ENCODE results near the gene FOXP3. TPM values are rescaled to one million over a fixed set of nuclear protein-coding genes. Genes with fewer than 3 reads are reported as not detected.
A peak's percentile ranks its signal among the peaks of the same experiment; 100 is the strongest.

The FOXP3 gene
- polyA plus RNA-seq, 1 experiment, result 0.18 TPM

DNA sequence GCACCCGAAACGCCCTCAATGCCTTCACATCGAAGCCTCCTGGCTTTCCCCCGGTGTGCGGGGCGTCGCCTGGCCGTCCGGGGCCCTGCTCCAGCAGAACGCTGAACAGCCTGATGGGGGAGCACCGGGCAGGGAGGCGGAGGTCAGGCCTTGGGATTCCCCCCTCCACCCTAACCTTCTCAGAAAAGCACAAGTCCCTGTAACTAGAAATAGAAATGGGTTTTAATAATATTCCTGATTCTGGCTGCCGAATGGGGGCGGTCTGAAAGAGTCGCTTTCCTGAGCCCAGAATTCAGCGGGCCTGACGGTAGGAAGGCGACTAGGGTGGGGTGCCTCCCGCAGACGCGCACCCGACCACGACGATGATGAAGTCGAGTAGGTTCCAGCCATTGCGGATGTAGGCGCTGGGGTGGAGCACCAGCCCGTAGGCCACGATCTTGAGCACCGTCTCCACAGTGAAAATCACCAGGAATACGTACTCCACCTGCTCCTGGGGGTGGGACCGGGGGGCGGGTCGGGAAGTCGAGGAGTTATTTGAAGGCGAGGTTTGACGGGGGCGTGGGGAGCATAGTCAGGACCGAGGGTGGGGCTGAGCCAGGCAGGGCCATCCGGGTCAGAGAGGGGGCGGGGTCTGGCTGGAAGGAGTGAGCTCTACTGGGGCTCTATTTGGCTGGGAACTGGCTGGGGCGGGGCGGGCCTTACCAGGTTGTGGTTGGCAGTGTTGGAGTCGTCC lies 33.8 kb downstream of the FOXP3 start:
- Histone ChIP-seq H3K4me3 (ENCODE audit: low read depth, low read length) (no peak overlapping the region), H3K27me3 (ENCODE audit: control insufficient read depth, insufficient read depth, low read length) (no peaks in the 10 kb centered on the region), H3K36me3 (ENCODE audit: control insufficient read depth, insufficient read depth, low read length) (no peaks in the 10 kb centered on the region)
- POLR2A ChIA-PET, result no interaction called here
- DNase-seq (ENCODE audit: low read depth), result no peak
- TF ChIP-seq, protein P1, sequence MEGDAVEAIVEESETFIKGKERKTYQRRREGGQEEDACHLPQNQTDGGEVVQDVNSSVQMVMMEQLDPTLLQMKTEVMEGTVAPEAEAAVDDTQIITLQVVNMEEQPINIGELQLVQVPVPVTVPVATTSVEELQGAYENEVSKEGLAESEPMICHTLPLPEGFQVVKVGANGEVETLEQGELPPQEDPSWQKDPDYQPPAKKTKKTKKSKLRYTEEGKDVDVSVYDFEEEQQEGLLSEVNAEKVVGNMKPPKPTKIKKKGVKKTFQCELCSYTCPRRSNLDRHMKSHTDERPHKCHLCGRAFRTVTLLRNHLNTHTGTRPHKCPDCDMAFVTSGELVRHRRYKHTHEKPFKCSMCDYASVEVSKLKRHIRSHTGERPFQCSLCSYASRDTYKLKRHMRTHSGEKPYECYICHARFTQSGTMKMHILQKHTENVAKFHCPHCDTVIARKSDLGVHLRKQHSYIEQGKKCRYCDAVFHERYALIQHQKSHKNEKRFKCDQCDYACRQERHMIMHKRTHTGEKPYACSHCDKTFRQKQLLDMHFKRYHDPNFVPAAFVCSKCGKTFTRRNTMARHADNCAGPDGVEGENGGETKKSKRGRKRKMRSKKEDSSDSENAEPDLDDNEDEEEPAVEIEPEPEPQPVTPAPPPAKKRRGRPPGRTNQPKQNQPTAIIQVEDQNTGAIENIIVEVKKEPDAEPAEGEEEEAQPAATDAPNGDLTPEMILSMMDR (IDR thresholded peaks at IDR 0.05; ENCODE audit: insufficient read depth, low read depth, low read length), result peak; percentile 20
- CTCF ChIA-PET, result no interaction called here

DNA sequence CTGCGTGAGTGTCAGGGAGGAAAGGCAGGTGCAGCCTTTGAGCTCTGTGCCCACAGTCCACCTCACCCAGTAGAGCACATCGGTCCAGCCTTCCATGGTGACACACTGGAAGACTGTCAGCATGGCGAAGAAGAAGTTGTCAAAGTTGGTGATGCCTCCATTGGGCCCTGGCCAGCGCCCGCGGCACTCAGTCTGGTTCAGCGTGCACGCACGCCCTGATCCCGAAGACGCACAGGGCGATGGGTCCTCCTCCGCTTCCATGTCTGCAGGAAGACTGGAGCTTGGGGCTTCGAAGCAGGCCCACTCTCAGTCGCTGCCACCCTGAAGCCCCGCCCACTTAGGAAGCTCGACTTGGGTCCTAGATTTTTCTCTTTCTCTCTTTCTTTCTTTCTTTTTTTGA lies 36.3 kb downstream of the FOXP3 start:
- no peaks in the 10 kb centered on the region for H3K27me3 ChIP-seq (ENCODE audit: control insufficient read depth, insufficient read depth, low read length)
- TF ChIP-seq, protein P1 (IDR thresholded peaks at IDR 0.05; ENCODE audit: insufficient read depth, low read depth, low read length), result no peak
- DNase-seq (ENCODE audit: low read depth), result no peak
- POLR2A ChIA-PET, result no interaction called here
- CTCF ChIA-PET, result no interaction called here
- H3K4me3 ChIP-seq (ENCODE audit: low read depth, low read length), result no peak overlapping the region
- H3K36me3 ChIP-seq (ENCODE audit: control insufficient read depth, insufficient read depth, low read length), result no peaks in the 10 kb centered on the region

DNA sequence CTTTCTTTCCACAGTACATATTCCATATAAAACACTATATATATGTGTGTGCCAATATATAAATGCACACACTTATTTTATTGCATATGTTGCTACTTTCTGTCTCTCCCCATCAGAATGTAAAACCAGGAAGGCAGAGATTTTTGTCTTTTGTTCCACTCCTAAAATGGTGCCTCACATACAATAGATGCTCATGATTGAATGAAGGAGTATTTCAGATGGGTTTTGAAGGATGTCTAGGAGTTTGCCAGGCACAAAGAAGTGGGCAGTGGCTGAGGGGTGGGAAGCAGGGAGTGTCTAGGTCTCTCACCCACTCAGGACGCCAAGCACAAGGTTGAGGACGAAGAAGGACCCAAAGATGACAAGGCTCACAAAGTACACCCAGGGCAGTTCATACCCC lies 36.8 kb downstream of the FOXP3 start:
- no peak for DNase-seq (ENCODE audit: low read depth)
- no peak overlapping the region for H3K4me3 ChIP-seq (ENCODE audit: low read depth, low read length)
- TF ChIP-seq, protein P1 (IDR thresholded peaks at IDR 0.05; ENCODE audit: insufficient read depth, low read depth, low read length), result no peak
- no peaks in the 10 kb centered on the region for H3K36me3 ChIP-seq (ENCODE audit: control insufficient read depth, insufficient read depth, low read length)
- ChIA-PET POLR2A (no interaction called here), CTCF (no interaction called here)
- H3K27me3 ChIP-seq (ENCODE audit: control insufficient read depth, insufficient read depth, low read length), result no peaks in the 10 kb centered on the region

DNA sequence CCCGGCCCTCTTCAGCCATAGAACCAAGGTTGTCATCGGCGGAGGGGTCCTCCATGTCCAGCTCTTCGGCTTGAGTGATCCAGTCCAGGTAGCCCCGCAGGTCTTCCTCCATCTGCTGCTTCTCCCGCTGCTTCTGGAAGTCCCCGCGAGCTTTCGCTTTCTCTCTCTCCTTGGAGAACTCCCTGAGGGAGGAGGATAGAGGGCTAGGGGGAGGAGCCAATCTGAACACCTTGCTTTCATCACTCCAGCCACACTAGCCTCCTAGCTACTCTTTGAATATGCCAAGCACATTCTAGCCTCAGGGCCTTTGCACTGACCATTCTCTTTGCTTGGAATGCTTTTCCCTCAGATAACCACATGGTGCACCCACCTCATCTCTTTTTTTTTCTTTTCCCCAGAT lies 37.6 kb downstream of the FOXP3 start:
- CTCF ChIA-PET, result no interaction called here
- Histone ChIP-seq H3K36me3 (ENCODE audit: control insufficient read depth, insufficient read depth, low read length) (no peaks in the 10 kb centered on the region), H3K4me3 (ENCODE audit: low read depth, low read length) (no peak overlapping the region), H3K27me3 (ENCODE audit: control insufficient read depth, insufficient read depth, low read length) (no peaks in the 10 kb centered on the region)
- DNase-seq (ENCODE audit: low read depth), result no peak
- TF ChIP-seq, protein P1 (IDR thresholded peaks at IDR 0.05; ENCODE audit: insufficient read depth, low read depth, low read length), result no peak
- POLR2A ChIA-PET, result no interaction called here

DNA sequence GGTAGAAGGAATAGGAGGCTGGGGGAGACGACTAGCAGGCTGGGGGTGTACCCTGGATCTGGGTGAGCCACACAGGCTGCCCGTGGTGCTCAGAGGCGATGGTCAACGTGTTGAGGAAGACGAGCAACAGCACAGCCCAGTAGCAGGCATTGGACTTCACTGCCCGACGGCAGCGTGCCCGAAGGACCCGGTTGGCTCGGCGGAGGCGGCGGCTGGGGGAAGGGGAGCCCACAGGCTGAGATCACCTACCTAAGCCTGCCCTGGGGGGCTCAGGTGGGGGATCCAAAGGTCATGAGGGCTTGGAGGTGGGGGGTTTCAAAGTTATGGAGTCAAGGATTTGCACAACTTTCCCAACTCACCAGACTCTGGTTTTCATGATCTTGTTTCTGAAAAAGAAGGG lies 38.7 kb downstream of the FOXP3 start:
- no peak overlapping the region for H3K4me3 ChIP-seq (ENCODE audit: low read depth, low read length)
- POLR2A ChIA-PET, result no interaction called here
- no peaks in the 10 kb centered on the region for H3K36me3 ChIP-seq (ENCODE audit: control insufficient read depth, insufficient read depth, low read length)
- TF ChIP-seq, protein P1 (IDR thresholded peaks at IDR 0.05; ENCODE audit: insufficient read depth, low read depth, low read length), result no peak
- no peak for DNase-seq (ENCODE audit: low read depth)
- CTCF ChIA-PET, result interaction anchor here (0.7 kb wide), 1 partner anchor 1515 kb away, joined by 3 read pairs; no protein-coding TSS in a partner anchor
- H3K27me3 ChIP-seq (ENCODE audit: control insufficient read depth, insufficient read depth, low read length), result no peaks in the 10 kb centered on the region

Data from BJ (cell line).